ENCODE data around the gene PDHA1. TPM values are rescaled to one million over a fixed set of nuclear protein-coding genes. Genes with fewer than 3 reads are reported as not detected.

The PDHA1 gene
- total RNA-seq, 1 experiment from 2014 or later, result 214 TPM

DNA sequence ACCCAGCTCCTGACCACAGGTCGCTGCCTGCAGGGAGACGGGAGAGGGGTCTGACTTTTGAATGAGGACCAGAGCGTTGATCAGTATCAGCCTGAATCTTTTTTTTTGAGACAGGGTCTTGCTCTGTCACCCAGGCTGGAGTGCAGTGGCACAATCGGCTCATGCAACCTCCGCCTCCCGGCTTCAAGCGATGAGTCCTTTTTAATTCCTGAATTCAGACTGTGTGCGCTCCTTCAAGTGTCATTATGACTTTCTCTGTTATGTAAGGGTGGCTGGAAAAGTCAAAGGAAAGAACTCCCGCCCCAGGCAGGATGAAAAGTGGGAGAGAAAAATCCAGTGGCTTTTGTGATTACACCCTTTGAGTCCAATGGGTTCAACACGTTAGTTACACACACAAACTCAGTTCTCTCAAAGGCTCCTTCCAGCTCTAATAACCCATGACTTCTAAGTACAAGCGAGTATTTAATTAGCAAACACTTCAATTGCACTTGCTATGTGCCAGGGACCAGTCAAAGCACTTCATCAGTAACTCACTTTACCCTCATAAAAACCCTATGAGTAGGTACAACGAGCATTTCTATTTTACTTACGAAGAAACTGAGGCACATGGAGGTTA lies 44.4 kb downstream of the PDHA1 start:
- no peaks in the 10 kb centered on the region for H3K4me1 ChIP-seq (ENCODE audit: insufficient read depth, low read length)
- no peak overlapping the region for H4K8ac ChIP-seq (replicated peaks; ENCODE audit: insufficient read length, low read depth, low read length)
- no peak overlapping the region for H2BK5ac ChIP-seq (ENCODE audit: insufficient read length, low read length)
- H3K27ac ChIP-seq (ENCODE audit: insufficient read length, low read depth, low read length), result no peak overlapping the region
- no peak overlapping the region for H4K91ac ChIP-seq (ENCODE audit: insufficient read length, low read depth, low read length)
- no peak overlapping the region for H3K23ac ChIP-seq (ENCODE audit: insufficient read length, low read depth, low read length)
- no peak overlapping the region for H2BK120ac ChIP-seq (ENCODE audit: low read depth, low read length, poor library complexity, severe bottlenecking)
- H3K79me1 ChIP-seq (ENCODE audit: insufficient read depth, low read depth, low read length, poor library complexity, severe bottlenecking), result no peaks in the 10 kb centered on the region
- no peaks in the 10 kb centered on the region for H4K20me1 ChIP-seq (ENCODE audit: control insufficient read depth, insufficient read depth, insufficient read length)
- H3K27me3 ChIP-seq (ENCODE audit: insufficient read depth, low read length), result no peaks in the 10 kb centered on the region
- Mint-ChIP-seq H3K4me3 (no peak overlapping the region), H3K9me3 (peaks cover 72 to 79% of the 10 kb centered on the region in 2 experiments), H3K36me3 (ENCODE audit: insufficient read depth in 1 of 3, low read depth in 3 of 3) (peaks cover 0 to 2% (median 0%) of the 10 kb centered on the region in 3 experiments; a peak in 5 of 7 replicates), H3K27ac (no peak overlapping the region), H3K4me1 (no peaks in the 10 kb centered on the region; a peak in 1 of 4 replicates), H3K27me3 (ENCODE audit: low read depth) (no peaks in the 10 kb centered on the region)
- H3K79me2 ChIP-seq (ENCODE audit: insufficient read depth, low read length), result no peaks in the 10 kb centered on the region
- WGBS (ENCODE audit: extremely low coverage, insufficient read length, low lambda C conversion rate), result no CpG with 5 or more reads among the region's 13 CpGs
- peaks cover 38% of the 10 kb centered on the region for H3K9me3 ChIP-seq (ENCODE audit: control insufficient read depth, low read depth, low read length)
- no peak overlapping the region for H3K18ac ChIP-seq (ENCODE audit: insufficient read length, low read depth, low read length)
- H2BK15ac ChIP-seq (ENCODE audit: low read depth, low read length), result no peak overlapping the region
- no peak overlapping the region for H2BK20ac ChIP-seq (ENCODE audit: low read depth, low read length, poor library complexity, severe bottlenecking)
- H3T11ph ChIP-seq (ENCODE audit: low read length), result no peak overlapping the region
- no peak overlapping the region for H2AK5ac ChIP-seq (ENCODE audit: insufficient read length, low read length)
- no peak overlapping the region for H3K56ac ChIP-seq (ENCODE audit: insufficient read length, low read depth, low read length)
- no peak overlapping the region for H2AFZ ChIP-seq (ENCODE audit: low read length)
- no peak overlapping the region for H3K4ac ChIP-seq (ENCODE audit: low read depth, low read length)
- no peaks in the 10 kb centered on the region for H3K23me2 ChIP-seq (ENCODE audit: insufficient read length, low read depth, low read length, poor library complexity, severe bottlenecking)
- DNase-seq, result no peak
- H3K14ac ChIP-seq (ENCODE audit: insufficient read depth, low read length), result no peak overlapping the region
- no peak overlapping the region for H4K5ac ChIP-seq (ENCODE audit: insufficient read length, low read depth, low read length)
- H3K4me2 ChIP-seq (ENCODE audit: insufficient read depth, insufficient read length, low read length), result no peak overlapping the region
- no peak overlapping the region for H3K9ac ChIP-seq (ENCODE audit: extremely low read depth, insufficient read length, low read length)
- no peak for TF ChIP-seq CTCF (conservative IDR thresholded peaks at IDR 0.05)
- H2BK12ac ChIP-seq (ENCODE audit: insufficient read length, low read depth, low read length), result no peak overlapping the region

All from H9 (cell line).